NOMO-1 treated with dmso at 0.1 percent for 144 hours (cell line): Measurements from ENCODE around the gene EAF2.
A peak's percentile ranks its signal among the peaks of the same experiment; 100 is the strongest.

Experiments
- DNase-seq: peaks from one replicate; lab custom pipeline; 2025; ENCODE audit not compliant: unreplicated experiment; lab: John Stamatoyannopoulos, UW

Gene EAF2

GRCh38 chr3:121834671-121835464 is at the start of gene EAF2, which contains the start of gene IQCB1:
Gene EAF2, plus strand, starts transcription at chr3:121835209. Its CDS starts 77 bp downstream, at chr3:121835286.
Gene IQCB1, minus strand, starts transcription at chr3:121835060. Its CDS starts 6,100 bp downstream, at chr3:121828960.
- DNase-seq: peak; percentile 97

- no peak for DNase-seq
These were observed 48.5 kb upstream of the EAF2 start for GRCh38 chr3:121786485-121786884.

- no peak for DNase-seq
These were observed 41.9 kb upstream of the EAF2 start for GRCh38 chr3:121793078-121793477.

GRCh38 chr3:121794264-121794983 is 40.6 kb upstream of the EAF2 start:
- DNase-seq: no peak

GRCh38 chr3:121796970-121797369 is 38.0 kb upstream of the EAF2 start:
- no peak for DNase-seq

- no peak for DNase-seq
These were observed 34.1 kb upstream of the EAF2 start for GRCh38 chr3:121800906-121801305.

GRCh38 chr3:121803771-121804320 is 31.2 kb upstream of the EAF2 start:
- DNase-seq: no peak

- no peak for DNase-seq
These were observed 25.8 kb upstream of the EAF2 start for GRCh38 chr3:121809249-121809648.

GRCh38 chr3:121817753-121818152 is 17.3 kb upstream of the EAF2 start:
- peak; percentile 34 for DNase-seq

- DNase-seq: no peak
These were observed 16.4 kb upstream of the EAF2 start for GRCh38 chr3:121818578-121818977.

GRCh38 chr3:121819236-121819635 is 15.8 kb upstream of the EAF2 start:
- DNase-seq: no peak

- no peak for DNase-seq
These were observed 13.4 kb upstream of the EAF2 start for GRCh38 chr3:121821421-121822199.

GRCh38 chr3:121822973-121823372 is 12.0 kb upstream of the EAF2 start:
- no peak for DNase-seq

- peak; percentile 4 for DNase-seq
These were observed 795 bp upstream of the EAF2 start for GRCh38 chr3:121834157-121834670.

GRCh38 chr3:121835465-121835801 is 424 bp downstream of the EAF2 start:
- DNase-seq: peak; percentile 7

- DNase-seq: peak; percentile 48
These were observed 1.1 kb downstream of the EAF2 start for GRCh38 chr3:121836064-121836463.

- DNase-seq: no peak
These were observed 1.5 kb downstream of the EAF2 start for GRCh38 chr3:121836481-121836880.

GRCh38 chr3:121839962-121840361 is 5.0 kb downstream of the EAF2 start:
- no peak for DNase-seq

GRCh38 chr3:121844892-121845291 is 9.9 kb downstream of the EAF2 start:
- no peak for DNase-seq

- no peak for DNase-seq
These were observed 17.2 kb downstream of the EAF2 start for GRCh38 chr3:121852256-121852655.

- DNase-seq: no peak
These were observed 20.5 kb downstream of the EAF2 start for GRCh38 chr3:121855555-121855954.
